ENCODE measurements around the gene PSMD14. TPM values are rescaled to one million over a fixed set of nuclear protein-coding genes. Genes with fewer than 3 reads are reported as not detected.

PSMD14 gene
- polyA plus RNA-seq, 3 donors, result 13.8 to 34.8 (median 34.3) TPM

- WGBS, 3 donors, result 24 to 26% (median 24%) methylated on average over 17 of the region's 17 CpGs
- no peak overlapping the region for H3K27ac ChIP-seq (ENCODE audit: low read depth, low read length)
Observed at GRCh38 chr2:161425728-161426454, 117.7 kb downstream of the PSMD14 start.

GRCh38 chr2:161426455-161426921 is 118.3 kb downstream of the PSMD14 start:
- 14 to 17% (median 14%) methylated on average over 13 of the region's 13 CpGs for WGBS, 3 donors

GRCh38 chr2:161426922-161427663 is 118.9 kb downstream of the PSMD14 start:
- H3K27ac ChIP-seq (ENCODE audit: low read depth, low read length), result no peak overlapping the region
- WGBS, 3 donors, result 5 to 6% (median 6%) methylated on average over 53 to 54 of the region's 54 CpGs

More at GRCh38 chr2:161426455-161426921, 118.3 kb downstream of the PSMD14 start:
- H3K27ac ChIP-seq (ENCODE audit: low read depth, low read length), result no peak overlapping the region

GRCh38 chr2:161427664-161428587 is 119.7 kb downstream of the PSMD14 start:
- no peak overlapping the region for H3K27ac ChIP-seq (ENCODE audit: low read depth, low read length)
- 22 to 34% (median 30%) methylated on average over 64 of the region's 64 CpGs for WGBS, 3 donors

- WGBS, 3 donors, result 58 to 80% (median 75%) methylated on average over 2 of the region's 2 CpGs
- H3K27ac ChIP-seq (ENCODE audit: low read depth, low read length), result no peak overlapping the region
Observed at GRCh38 chr2:161430386-161430785, 122.2 kb downstream of the PSMD14 start.

- 78 to 84% (median 84%) methylated on average over 3 of the region's 3 CpGs for WGBS, 3 donors
- H3K27ac ChIP-seq (ENCODE audit: low read depth, low read length), result no peak overlapping the region
Observed at GRCh38 chr2:161432107-161432506, 123.9 kb downstream of the PSMD14 start.

- WGBS, 3 donors, result 0 to 43% (median 22%) methylated on average over 1 of the region's 1 CpG
- H3K27ac ChIP-seq (ENCODE audit: low read depth, low read length), result no peak overlapping the region
Observed at GRCh38 chr2:161434118-161434517, 125.9 kb downstream of the PSMD14 start.

- WGBS, 3 donors, result 71 to 89% (median 87%) methylated on average over 3 of the region's 3 CpGs
Observed at GRCh38 chr2:161436411-161436810, 128.2 kb downstream of the PSMD14 start.

GRCh38 chr2:161438598-161438997 is 130.4 kb downstream of the PSMD14 start:
- WGBS, 3 donors, result 45 to 65% (median 54%) methylated on average over 2 of the region's 2 CpGs
- no peak overlapping the region for H3K27ac ChIP-seq (ENCODE audit: low read depth, low read length)

More at GRCh38 chr2:161436411-161436810, 128.2 kb downstream of the PSMD14 start:
- no peak overlapping the region for H3K27ac ChIP-seq (ENCODE audit: low read depth, low read length)

GRCh38 chr2:161445097-161445496 is 136.9 kb downstream of the PSMD14 start:
- no peak overlapping the region for H3K27ac ChIP-seq (ENCODE audit: low read depth, low read length)
- WGBS, 3 donors, result 91 to 95% (median 94%) methylated on average over 12 of the region's 12 CpGs

GRCh38 chr2:161448431-161448830 is 140.2 kb downstream of the PSMD14 start:
- no peak overlapping the region for H3K27ac ChIP-seq (ENCODE audit: low read depth, low read length)

Other genes with a start within 250 kb of the PSMD14 start
- gene TANK, start 148.0 kb upstream of the PSMD14 start, polyA plus RNA-seq, result 10 to 100 TPM; 14.2 to 58.8 (median 51.5) TPM
- under 1 TPM; 0.01 to 0.11 (median 0.03) TPM for gene TBR1, start 107.9 kb downstream of the PSMD14 start, polyA plus RNA-seq